ENCODE data around the gene NAP1L1. TPM values are rescaled to one million over a fixed set of nuclear protein-coding genes. Genes with fewer than 3 reads are reported as not detected.

NAP1L1 gene
- total RNA-seq, 4 donors from 2014 or later = 78.9 to 191 (median 150) TPM

- TF ChIP-seq POLR2AphosphoS5 (IDR thresholded peaks at IDR 0.05) = no peak
- TF ChIP-seq POLR2A (IDR thresholded peaks at IDR 0.05) = no peak
- no peak for TF ChIP-seq CTCF (IDR thresholded peaks at IDR 0.05)
- TF ChIP-seq EP300 (IDR thresholded peaks at IDR 0.05; ENCODE audit: low read depth) = no peak
- Histone ChIP-seq H3K9me3 (no peaks in the 10 kb centered on the region), H3K27ac (peak overlapping the region; percentile 91 to 96 (median 92)), H3K36me3 (no peaks in the 10 kb centered on the region), H3K4me3 (peak overlapping the region in 2 of 4 donors; percentile 67 to 91), H3K4me1 (peaks cover 3 to 45% (median 12%) of the 10 kb centered on the region in 4 donors), H3K27me3 (peaks cover 14% of the 10 kb centered on the region)
- intact Hi-C loops (cut with DNase I; ENCODE audit: low total_unique reads) = no loop called here
- 71% methylated on average over 5 of the region's 5 CpGs for WGBS, 2 donors (ENCODE audit: low coverage in 1 of 2)
- in situ Hi-C loops (cut with MboI; ENCODE audit: low pct_ligation_motif_present in 1 of 4, low pct_unique_long_range_greater_than_20kb in 1 of 4, low sequenced_read_pairs in 3 of 4) = loop anchor here in 2 of 4 donors (10.0 to 25.0 kb wide), 3 partner anchors 219 to 499 kb away; no protein-coding TSS in a partner anchor
- DNase-seq = no peak
Measured at GRCh38 chr12:76033081-76034011, 51.1 kb downstream of the NAP1L1 start.

GRCh38 chr12:76032043-76032981 is 52.2 kb downstream of the NAP1L1 start:
- H3K36me3 ChIP-seq = no peaks in the 10 kb centered on the region
- no peak for TF ChIP-seq POLR2AphosphoS5 (IDR thresholded peaks at IDR 0.05)
- no peak for TF ChIP-seq POLR2A (IDR thresholded peaks at IDR 0.05)
- no peak for TF ChIP-seq CTCF (IDR thresholded peaks at IDR 0.05)
- TF ChIP-seq EP300 (IDR thresholded peaks at IDR 0.05; ENCODE audit: low read depth) = no peak
- H3K4me3 ChIP-seq = peak overlapping the region; percentile 55 to 91 (median 72)
- WGBS, 2 donors (ENCODE audit: low coverage in 1 of 2) = 5 to 25% methylated on average over 7 to 58 of the region's 58 CpGs
- DNase-seq = peak; percentile 30
- H3K27me3 ChIP-seq = peaks cover 14% of the 10 kb centered on the region
- no peaks in the 10 kb centered on the region for H3K9me3 ChIP-seq
- peak overlapping the region; percentile 91 to 96 (median 92) for H3K27ac ChIP-seq
- peaks cover 2 to 46% (median 12%) of the 10 kb centered on the region in 4 donors for H3K4me1 ChIP-seq
- in situ Hi-C loops (cut with MboI; ENCODE audit: low pct_ligation_motif_present in 1 of 4, low pct_unique_long_range_greater_than_20kb in 1 of 4, low sequenced_read_pairs in 3 of 4) = loop anchor here in 2 of 4 donors (10.0 to 25.0 kb wide), 3 partner anchors 218 to 498 kb away; no protein-coding TSS in a partner anchor
- intact Hi-C loops (cut with DNase I; ENCODE audit: low total_unique reads) = no loop called here

- peak; percentile 91 for DNase-seq
- TF ChIP-seq CTCF (IDR thresholded peaks at IDR 0.05) (peak; percentile 40 to 70 (median 52)), POLR2A (IDR thresholded peaks at IDR 0.05) (peak; percentile 81), EP300 (IDR thresholded peaks at IDR 0.05; ENCODE audit: low read depth) (no peak), POLR2AphosphoS5 (IDR thresholded peaks at IDR 0.05) (peak; percentile 58 to 83 (median 80))
- H3K4me1 ChIP-seq = peaks cover 0 to 40% (median 12%) of the 10 kb centered on the region in 4 donors
- peak within 1 kb of the TSS; percentile 55 to 91 (median 72) for H3K4me3 ChIP-seq
- peaks cover 14% of the 10 kb centered on the region for H3K27me3 ChIP-seq
- WGBS, 2 donors (ENCODE audit: low coverage in 1 of 2) = 0 to 2% methylated on average over 10 to 25 of the region's 67 CpGs
- peak within 1 kb of the TSS; percentile 91 to 96 (median 92) for H3K27ac ChIP-seq
- no peaks in the 10 kb centered on the region for H3K9me3 ChIP-seq
- in situ Hi-C loops (cut with MboI; ENCODE audit: low pct_ligation_motif_present in 1 of 4, low pct_unique_long_range_greater_than_20kb in 1 of 4, low sequenced_read_pairs in 3 of 4) (loop anchor here in 2 of 4 donors (10.0 to 25.0 kb wide), 3 partner anchors 217 to 497 kb away; no protein-coding TSS in a partner anchor), intact Hi-C loops (cut with DNase I; ENCODE audit: low total_unique reads) (no loop called here)
- no peaks in the 10 kb centered on the region for H3K36me3 ChIP-seq
Measured at GRCh38 chr12:76031414-76032042, 53.0 kb downstream of the NAP1L1 start, which contains the start of gene PHLDA1. Gene PHLDA1, minus strand, starts transcription at chr12:76031776.

Data from transverse colon (tissue), 4 donors.